Endometrium (tissue), 2 donors: ENCODE measurements around the gene PATZ1.
"Not testable (repeated sequence)": the region's sequence is repeated elsewhere in the genome, so short reads cannot be mapped to it uniquely, and the experiment has no call there.

ENCODE experiments used
- FAIRE-seq: peaks from 2 replicates; lab custom pipeline; 2012; peaks lifted over from hg19 to GRCh38; lab: Jason Lieb, UNC
- donor health status: control.
- donor health status: control.

Gene PATZ1, protein sequence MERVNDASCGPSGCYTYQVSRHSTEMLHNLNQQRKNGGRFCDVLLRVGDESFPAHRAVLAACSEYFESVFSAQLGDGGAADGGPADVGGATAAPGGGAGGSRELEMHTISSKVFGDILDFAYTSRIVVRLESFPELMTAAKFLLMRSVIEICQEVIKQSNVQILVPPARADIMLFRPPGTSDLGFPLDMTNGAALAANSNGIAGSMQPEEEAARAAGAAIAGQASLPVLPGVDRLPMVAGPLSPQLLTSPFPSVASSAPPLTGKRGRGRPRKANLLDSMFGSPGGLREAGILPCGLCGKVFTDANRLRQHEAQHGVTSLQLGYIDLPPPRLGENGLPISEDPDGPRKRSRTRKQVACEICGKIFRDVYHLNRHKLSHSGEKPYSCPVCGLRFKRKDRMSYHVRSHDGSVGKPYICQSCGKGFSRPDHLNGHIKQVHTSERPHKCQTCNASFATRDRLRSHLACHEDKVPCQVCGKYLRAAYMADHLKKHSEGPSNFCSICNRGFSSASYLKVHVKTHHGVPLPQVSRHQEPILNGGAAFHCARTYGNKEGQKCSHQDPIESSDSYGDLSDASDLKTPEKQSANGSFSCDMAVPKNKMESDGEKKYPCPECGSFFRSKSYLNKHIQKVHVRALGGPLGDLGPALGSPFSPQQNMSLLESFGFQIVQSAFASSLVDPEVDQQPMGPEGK

DNA sequence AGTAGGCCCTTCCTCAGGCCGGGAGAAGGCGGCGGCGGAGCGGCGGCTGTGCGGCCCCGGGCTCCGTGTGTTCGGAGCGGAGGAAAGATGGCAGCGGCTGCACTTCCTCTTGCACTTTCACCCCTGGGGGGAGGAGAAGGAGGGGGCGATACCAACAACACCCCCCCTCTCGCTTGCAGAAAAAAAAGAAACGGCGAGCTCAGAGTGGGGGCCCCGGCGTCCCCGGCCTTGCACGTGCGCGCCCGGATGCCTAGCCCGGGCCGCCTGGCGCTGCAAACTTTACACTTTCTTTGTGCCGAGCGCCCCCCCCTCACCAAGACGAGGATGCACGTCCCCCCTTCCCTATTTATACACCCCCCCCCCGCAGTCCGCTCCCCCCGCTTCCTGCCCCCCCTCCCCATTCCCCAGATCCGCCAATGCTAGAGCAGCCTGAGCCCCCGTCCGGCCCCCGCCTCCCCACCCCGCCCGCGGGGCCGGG is at the start of gene PATZ1:
PATZ1 (minus strand) TSS at position 92 of the 478 bp plus-strand sequence. CDS start 744 bp downstream, outside the sequence.
- no peak for FAIRE-seq

DNA sequence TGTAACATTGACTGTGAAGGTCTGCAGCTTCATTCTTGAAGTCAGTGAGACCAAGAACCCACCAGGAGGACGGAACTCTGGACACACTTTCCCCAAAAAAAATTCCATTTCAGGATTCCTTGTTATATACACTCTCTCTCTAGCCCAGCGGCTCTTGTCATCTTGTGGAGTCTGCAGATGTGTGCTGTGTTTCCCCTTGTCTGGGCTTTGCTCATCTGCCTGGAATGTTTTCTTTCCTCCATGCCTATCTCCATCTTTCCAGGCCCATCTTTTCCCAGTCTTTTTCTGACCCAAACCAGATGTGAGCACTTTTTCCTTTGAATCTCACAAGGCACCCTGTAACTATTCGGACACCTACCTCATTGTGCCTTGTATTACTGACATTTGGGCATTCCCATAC is 48.2 kb upstream of the PATZ1 start:
- no peak for FAIRE-seq

DNA sequence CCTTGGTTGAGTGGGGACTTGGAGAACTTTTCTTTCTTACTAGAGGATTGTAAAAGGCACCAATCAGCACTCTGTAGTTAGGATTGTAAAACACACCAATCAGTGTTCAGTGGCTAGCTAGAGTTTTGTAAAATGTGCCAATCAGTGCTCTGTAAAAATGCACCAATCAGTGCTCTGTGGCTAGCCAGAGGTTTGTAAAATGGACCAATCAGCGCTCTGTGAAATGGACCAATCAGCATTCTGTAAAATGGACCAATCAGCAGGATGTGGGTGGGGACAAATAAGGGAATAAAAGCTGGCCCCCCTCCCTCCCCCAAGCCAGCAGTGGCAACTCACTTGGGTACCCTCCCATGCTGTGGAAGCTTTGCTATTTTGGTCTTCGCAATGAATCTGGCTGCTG is 47.7 kb upstream of the PATZ1 start:
- no peak for FAIRE-seq

DNA sequence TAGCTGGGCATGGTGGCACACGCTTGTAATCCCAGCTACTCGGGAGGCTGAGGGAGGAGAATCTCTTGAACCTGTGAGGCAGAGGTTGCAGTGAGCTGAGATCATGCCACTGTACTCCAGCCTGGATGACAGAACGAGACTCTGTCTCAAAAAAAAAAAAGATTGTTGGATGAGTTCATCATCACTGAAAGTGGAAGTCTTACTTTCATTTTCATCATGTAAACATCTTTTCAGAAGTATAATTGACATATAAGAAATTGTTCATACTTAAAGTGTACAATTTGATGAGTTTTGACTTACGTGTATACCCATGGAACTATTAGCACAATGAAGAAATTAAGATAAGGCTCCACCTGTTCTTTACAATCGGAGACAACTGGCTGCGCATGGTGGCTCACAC is 32.5 kb upstream of the PATZ1 start:
- FAIRE-seq = not testable (repeated sequence)

DNA sequence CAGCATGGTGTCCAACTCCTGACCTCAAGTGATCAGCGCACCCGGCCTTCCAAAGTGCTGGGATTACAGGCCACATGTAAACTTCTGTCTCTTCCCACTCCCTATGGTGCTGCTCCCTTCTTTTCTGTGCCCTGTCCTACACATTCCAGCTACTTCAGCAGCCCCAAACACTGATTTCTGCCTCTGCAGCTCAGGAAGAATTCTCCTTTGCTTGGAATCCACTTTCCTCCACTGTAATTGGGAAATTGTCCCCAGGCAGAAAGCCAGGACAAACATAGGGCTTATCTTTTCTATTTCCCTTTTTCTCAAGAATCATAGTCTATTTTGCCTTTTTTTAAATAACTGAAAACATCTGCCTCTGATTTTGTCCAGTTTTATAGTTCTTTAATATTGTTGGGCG is 32.0 kb upstream of the PATZ1 start:
- FAIRE-seq = no peak

DNA sequence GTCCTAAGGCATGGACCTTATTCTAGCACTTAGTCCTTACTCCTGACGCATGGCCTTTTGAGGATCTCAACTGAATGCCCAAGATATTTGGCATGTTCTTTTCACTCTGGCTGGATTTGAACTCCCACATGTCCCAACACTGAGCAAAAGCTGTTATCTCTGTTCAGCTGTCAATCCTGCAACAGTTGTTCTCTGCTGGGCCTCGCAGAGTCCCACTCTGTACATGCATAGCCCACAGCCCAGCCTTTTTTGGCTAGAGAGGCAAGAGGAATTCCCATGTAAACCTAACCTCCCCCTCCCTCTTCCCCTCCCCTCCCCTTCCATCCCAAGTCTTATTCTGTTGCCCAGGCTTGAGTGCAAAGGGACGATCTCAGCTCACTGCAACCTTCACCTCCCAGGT is 31.5 kb upstream of the PATZ1 start:
- FAIRE-seq = no peak

DNA sequence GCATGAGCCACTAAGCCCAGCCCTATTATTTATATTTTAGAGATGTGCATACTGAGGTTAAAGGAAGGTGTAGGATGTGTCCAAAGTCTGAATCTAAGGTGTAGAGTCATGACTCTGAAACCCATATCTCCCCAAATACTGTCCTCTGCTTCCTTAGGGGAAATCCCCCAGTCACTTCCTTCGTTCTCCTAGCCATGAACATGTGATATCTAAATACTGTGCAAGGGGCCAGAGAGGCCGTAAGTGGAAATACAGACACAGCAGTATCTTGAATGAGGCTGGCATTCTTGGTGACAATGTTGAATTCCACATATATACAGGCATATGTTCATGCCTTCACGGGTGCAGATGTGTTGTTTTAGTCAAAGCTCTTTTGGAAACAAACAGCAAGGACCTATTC is 21.3 kb upstream of the PATZ1 start:
- FAIRE-seq = no peak

DNA sequence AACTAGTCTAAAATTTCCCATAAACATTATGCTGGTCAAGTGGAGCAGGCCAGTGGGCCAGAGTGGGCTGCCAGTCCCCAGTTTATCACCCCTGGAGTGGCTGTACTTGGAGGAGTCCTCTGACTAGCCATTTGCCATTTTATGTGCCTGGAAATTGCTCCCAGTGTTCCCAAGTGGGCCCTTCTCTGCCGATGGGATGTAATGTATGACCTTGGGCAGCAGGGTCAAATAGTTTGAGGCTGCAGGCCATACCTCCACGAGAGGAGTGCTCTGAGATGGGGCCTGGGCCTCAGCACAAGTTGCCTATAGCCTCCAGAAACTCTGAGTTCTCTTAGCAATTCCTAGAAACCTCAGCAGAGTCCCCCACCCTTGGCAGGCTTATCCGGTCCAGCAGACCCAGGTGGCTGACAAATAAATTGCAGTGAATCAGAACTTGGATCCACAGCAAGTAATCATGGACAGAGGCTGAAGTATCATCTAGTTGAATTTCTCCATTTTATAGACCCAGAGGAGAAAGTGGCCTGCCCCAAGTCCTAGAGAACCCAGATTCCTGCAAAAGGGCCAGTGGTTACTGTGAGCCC is 17.8 kb upstream of the PATZ1 start:
- no peak for FAIRE-seq

DNA sequence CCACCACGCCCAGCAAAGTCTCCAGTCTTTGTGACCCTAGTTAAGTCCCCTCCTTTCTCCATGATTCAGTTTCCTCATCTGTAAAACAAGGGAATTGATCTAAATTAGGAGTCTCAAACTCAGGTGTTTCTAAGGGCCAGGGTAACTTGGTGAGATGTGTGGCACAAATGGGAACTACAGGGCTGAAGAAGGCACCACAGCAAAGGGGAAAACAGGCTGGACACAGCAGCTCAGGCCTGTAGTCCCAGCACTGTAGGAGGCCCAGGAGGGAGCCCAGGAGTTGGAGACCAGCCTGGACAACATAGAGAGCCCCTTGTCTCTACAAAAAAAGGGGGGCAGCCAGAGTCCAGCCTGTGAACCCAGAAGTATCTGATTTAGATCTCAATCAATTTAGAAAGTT is 15.6 kb upstream of the PATZ1 start:
- no peak for FAIRE-seq

DNA sequence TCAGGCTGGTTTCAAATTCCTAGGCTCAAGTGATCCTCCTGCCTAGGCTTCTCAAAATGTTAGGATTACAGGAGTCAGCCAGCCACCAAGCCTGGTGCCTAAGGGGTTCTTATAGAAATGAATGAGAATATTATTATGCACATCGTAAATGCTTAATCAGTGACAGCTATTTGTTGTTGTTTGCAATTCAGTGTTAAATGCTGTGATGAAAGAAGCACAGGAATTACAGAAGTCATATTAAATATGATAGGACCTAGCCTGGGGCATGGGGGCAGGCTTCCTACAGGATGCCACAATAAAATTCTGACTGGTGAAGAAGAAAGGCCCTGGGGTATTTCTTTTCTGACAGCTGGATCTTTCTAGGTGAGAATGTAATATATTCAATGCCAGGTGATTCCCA is 13.9 kb upstream of the PATZ1 start:
- FAIRE-seq = no peak

DNA sequence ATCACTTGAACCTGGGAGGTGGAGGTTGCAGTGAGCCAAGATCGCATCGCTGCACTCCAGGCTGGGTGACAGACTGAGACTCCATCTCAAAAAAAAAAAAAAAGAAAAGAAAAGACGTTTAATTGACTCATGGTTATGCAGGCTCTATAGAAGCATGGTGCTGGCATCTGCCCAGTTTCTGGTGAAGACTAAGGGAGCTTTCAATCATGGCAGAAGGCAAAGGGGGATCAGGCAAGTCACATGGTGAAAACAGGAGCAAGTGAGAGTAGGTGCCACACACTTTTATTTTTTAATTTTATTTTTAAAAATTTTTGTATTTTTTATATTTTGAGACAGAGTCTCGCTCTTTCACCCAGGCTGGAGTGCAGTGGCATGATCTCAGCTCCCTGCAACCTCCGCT is 8.4 kb upstream of the PATZ1 start:
- no peak for FAIRE-seq

DNA sequence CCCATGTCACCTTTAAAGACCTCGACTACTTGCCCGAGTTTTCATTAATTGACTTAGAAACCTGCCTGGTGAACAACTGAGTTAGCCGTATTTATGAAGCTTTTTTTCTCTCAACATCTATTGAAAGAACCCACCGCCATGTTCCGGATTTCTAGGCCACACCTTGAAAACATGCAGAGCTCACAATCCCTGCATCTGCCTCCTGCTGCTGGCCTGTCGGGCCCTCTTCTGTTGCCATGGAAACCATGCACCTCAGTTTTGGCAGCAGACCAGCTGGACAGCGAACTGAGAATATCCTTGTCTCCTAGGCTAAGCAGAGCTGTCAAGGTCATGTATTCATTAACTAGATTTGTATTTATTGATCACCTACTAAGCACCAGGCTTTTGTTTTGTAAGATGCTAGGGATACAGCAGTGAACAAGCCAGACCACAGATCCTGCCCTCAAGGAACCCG is 4.3 kb upstream of the PATZ1 start:
- FAIRE-seq = no peak

DNA sequence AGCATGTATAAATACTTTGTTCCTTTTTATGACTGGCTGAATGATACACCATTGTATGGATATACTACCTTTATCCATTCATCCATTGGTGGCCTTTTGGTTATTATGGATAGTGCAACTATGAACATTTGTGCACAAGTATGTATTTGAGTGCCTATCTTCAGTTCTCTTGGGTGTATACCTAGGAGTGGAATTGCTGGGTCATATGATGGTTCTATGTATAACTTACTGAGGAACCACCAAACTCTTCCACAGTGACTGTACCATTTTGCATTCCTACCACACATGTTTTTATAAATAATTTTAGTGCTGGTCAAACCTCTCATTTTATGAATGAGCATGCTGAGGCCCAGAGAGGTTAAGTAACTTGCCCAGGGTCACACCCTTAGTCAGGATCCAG is 3.8 kb upstream of the PATZ1 start:
- FAIRE-seq = no peak

DNA sequence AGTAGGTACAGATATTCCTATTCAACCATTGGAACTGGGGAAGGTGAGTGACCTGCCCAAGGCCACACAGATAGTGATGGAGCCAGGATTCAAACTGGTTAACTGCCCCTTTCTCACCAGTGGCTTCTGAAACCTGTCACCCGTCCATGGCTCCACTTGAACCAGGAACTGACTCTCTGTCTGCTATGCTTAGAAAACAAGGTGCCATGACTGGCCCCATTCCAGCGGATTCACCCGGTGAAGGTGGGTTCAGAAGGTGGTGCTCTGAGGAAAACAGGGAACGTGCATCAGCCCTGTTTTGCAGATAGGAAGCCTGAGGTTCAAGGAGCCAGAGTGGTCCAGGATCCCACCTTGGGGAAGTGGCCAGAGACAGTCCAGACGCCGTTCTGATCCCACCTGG is 2.6 kb upstream of the PATZ1 start:
- no peak for FAIRE-seq

DNA sequence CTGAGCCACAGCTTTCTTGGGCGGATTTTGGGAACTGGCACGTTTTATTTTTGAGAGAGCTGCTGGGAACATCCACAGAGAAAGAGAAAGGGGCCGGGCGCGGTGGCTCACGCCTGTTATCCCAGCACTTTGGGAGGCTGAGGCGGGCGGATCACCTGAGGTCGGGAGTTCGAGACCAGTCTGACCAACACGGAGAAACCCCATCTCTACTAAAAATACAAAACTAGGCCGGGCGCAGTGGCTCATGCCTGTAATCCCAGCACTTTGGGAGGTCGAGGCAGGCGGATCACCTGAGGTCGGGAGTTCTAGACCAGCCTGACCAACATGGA is 1.8 kb upstream of the PATZ1 start:
- FAIRE-seq = not testable (repeated sequence)

DNA sequence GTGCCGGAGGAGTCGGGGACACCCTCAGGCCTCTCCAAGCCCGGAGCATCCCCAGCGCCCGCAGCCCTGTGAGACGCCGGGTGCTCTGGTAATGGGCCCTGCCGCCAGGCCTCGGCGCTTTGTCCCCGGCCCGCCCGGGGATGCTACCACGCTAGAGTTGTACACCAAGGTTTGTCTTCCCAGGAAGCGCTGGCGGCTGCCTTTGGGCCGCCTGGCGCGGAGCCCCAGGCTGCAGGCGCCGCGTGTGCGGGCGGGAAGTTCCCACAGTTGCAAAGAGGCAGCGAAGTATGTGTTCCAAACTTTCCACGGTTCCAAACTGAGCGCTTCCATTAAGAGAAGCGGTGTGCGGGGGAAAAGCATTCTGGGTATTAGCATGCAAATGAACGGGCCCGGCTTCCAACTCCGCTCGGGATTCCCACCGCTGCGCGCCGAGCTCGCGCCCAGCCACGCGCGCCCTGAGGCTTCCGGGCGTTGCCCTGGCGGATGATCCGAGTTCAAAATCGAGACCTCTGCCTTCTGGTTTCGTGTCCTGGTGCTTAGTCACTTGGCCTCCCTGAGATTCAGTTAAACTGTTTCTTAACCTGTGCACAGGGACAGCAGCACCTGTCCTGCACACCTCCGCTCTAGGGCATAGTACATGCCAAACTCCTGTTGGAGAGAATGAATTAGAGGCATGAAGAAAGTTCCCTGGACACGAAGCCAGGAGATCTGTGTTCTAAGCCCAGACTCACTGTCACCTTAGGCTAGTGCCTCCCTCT is 1.3 kb upstream of the PATZ1 start:
- no peak for FAIRE-seq

DNA sequence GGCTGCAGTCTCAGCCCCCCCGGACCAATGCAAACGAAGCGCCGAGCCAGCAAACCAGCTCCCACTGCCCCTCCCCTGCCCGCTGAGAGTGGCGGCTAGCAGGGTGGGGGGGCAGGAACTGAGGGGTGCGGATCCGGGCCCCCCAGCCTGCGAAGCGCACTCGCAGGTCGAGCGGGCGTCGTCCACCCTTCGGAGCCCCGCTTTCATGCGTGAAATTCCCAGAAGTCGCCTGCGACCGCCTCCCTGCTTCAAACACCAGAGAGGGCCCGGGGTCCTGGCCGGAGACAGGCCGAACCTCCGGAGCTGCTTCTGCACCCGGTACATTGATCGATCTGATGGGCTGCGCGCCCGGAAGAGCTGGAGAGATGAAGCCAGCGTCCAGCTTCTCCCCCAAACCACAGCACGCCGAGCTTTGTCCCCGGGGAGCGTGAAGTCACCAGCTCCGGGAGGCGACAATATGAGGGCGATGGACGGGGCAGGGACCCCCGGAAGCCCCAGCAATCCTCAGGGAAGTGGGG is 646 bp upstream of the PATZ1 start:
- FAIRE-seq = no peak

DNA sequence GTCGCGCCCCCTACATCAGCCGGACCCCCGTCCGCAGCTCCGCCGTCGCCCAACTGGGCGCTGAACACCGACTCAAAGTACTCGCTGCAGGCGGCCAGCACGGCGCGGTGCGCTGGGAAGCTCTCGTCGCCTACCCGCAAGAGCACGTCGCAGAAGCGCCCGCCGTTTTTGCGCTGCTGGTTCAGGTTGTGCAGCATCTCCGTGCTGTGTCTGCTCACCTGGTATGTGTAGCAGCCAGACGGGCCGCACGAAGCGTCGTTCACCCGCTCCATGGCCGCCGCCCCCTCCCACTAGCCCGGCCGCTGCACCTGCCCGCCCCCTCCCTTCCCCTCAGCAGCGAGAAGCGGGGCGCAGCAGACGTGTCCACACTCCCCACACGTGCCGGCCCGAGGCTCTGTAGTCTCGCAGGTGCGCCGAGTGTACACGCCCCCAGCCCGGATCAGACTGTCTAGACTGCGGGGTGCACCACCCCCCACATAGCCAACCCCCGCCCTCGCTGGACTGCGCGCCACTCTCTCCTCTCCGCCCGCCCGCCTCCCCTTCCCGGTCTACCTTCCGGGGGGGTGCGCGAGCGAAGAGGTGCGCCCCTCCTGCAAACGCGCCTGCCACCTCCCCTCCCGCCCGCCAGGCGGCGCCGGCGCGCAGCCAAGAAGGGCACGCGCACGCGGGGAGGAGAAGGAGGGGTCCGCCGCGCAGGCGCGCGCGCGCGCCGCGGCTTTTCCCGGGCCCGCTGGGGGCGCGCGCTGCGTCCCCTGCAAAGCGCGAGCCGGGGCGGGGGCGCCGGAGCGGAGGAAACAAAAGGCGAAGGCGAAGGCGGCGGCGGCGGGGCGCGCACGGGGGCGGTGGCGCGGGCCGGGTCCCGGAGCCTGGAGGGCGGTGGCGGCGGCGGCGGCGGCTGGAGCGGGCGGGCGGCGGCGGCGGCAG is 553 bp downstream of the PATZ1 start:
- no peak for FAIRE-seq

DNA sequence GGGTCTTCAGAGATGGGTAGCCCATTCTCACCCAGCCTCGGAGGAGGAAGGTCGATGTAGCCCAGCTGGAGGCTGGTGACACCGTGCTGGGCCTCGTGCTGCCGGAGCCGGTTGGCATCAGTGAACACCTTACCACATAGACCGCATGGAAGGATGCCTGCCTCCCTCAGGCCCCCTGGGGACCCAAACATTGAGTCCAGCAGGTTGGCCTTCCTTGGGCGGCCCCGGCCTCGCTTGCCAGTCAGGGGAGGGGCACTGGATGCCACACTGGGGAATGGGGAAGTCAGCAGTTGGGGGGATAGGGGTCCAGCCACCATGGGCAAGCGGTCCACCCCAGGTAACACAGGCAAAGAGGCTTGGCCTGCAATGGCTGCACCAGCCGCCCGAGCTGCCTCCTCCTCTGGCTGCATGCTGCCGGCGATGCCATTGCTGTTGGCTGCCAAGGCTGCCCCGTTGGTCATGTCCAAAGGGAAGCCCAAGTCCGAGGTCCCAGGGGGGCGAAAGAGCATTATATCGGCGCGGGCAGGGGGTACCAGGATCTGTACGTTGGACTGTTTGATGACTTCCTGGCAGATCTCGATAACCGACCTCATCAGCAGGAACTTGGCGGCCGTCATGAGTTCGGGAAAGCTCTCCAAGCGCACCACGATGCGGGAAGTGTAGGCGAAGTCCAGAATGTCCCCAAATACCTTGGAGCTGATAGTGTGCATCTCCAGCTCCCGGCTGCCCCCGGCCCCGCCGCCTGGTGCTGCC is 1.4 kb downstream of the PATZ1 start:
- FAIRE-seq = no peak

DNA sequence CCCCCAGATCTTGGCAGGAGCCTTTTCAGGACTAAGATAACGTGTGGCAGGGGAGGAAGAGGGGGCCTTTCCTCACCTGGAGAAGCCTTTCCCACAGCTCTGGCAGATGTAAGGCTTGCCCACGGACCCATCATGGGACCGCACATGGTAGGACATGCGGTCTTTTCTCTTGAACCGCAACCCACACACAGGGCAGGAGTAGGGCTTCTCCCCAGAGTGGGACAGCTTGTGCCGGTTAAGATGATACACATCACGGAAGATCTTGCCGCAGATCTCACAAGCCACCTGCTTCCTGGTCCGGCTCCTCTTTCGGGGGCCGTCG is 1.9 kb downstream of the PATZ1 start:
- no peak for FAIRE-seq
